Measurements from ENCODE around the gene CGB2. TPM values are rescaled to one million over a fixed set of nuclear protein-coding genes. Genes with fewer than 3 reads are reported as not detected.

The CGB2 gene
- total RNA-seq, 2 donors from 2014 or later: not detected

DNA sequence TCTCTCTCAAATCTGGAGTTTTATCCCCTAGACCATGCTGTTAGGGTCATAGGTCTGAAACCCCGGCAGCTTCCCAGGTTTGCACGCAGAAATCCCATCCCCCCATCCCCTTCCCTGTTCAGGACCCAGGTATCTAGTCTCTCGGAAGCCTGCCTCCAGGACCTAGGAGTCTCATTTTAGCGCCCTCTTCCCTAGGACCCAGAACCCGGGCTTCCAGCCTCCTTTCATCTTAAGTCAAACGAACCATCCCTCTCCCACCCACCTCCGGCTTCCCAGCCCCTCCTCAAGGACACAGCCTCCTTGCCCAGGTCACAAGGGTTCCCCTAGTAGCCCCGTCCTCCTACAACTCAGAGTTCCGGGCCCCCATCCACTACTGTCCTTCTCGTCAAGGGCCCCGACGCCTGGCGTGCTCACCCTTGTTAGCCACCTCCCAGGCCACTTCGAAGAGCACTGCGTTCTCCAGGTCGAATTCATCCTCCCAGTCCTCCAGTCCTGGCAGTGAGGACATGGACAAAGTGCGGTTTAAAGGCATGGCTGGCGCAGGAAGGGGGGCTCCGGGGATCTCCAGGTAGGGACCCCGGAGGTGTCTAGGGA is 39.0 kb upstream of the CGB2 start:
- H3K4me3 ChIP-seq: peak overlapping the region; percentile 75
- H3K27me3 ChIP-seq: no peaks in the 10 kb centered on the region
- TF ChIP-seq, protein P1, sequence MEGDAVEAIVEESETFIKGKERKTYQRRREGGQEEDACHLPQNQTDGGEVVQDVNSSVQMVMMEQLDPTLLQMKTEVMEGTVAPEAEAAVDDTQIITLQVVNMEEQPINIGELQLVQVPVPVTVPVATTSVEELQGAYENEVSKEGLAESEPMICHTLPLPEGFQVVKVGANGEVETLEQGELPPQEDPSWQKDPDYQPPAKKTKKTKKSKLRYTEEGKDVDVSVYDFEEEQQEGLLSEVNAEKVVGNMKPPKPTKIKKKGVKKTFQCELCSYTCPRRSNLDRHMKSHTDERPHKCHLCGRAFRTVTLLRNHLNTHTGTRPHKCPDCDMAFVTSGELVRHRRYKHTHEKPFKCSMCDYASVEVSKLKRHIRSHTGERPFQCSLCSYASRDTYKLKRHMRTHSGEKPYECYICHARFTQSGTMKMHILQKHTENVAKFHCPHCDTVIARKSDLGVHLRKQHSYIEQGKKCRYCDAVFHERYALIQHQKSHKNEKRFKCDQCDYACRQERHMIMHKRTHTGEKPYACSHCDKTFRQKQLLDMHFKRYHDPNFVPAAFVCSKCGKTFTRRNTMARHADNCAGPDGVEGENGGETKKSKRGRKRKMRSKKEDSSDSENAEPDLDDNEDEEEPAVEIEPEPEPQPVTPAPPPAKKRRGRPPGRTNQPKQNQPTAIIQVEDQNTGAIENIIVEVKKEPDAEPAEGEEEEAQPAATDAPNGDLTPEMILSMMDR (IDR thresholded peaks at IDR 0.05): no peak
- H3K4me1 ChIP-seq: peaks cover 0 to 40% of the 10 kb centered on the region in 2 donors
- no peaks in the 10 kb centered on the region for H3K9me3 ChIP-seq
- H3K36me3 ChIP-seq: peaks cover 10% of the 10 kb centered on the region
- DNase-seq (ENCODE audit: low spot score): no peak
- peak overlapping the region; percentile 91 to 95 for H3K27ac ChIP-seq

DNA sequence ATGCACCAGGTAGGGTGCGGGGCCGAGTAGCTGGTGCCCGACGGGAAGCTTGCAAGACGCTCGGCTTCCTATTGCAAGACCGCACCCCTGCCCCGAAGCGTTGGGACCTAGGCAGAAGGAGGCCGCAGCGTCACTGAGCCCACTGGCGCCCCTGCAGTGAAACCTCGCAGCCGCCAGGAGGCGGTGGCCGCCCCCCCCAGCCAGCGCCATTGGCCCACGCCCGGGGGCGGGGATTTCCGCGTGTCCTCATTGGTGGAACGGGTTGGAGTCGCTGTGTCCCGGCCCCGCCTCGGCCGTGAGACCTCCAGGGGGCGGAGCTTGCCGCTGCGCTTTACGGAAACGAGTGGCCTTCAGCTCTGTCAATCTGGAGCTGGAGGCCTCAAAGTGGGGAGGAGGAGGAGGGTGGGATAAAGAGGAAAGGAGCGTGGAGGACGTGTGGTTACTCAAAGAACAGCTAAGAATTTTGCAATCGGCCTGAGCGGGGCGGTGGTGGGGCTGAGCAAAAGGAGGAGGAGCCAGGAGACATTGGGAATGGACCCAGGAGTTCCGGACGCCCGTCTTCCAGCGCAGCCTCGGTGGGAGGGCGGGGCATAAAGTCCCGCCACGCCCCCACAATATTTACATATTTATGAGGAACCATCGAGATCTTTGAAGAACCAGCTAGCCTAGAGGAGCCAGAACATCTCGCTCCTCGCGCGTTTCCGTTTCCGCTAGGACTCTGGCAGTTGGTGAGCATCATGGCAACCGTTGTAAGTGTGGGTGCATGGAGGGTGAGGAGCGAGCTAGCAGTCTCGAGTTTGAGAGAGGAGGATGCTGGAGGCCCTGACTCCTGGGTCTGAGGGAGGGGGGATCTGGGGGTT is 38.3 kb upstream of the CGB2 start, which contains the start of the genes GYS1 and RUVBL2:
GYS1 (minus strand) TSS at position 135 of the 860 bp plus-strand sequence. CDS start 197 bp downstream, outside the sequence.
RUVBL2 (plus strand) TSS at position 713 of the 860 bp plus-strand sequence; CDS start at position 738, 25 bp downstream.
- H3K9me3 ChIP-seq: no peaks in the 10 kb centered on the region
- no peaks in the 10 kb centered on the region for H3K27me3 ChIP-seq
- DNase-seq (ENCODE audit: low spot score): peak; percentile 99
- peaks cover 0 to 40% of the 10 kb centered on the region in 2 donors for H3K4me1 ChIP-seq
- H3K36me3 ChIP-seq: peaks cover 7% of the 10 kb centered on the region
- H3K4me3 ChIP-seq: peak within 1 kb of the TSS; percentile 75
- H3K27ac ChIP-seq: peak within 1 kb of the TSS; percentile 91 to 95
- TF ChIP-seq, protein P1 (IDR thresholded peaks at IDR 0.05): peak; percentile 93 to 95

- Histone ChIP-seq H3K4me1 (peaks cover 0 to 40% of the 10 kb centered on the region in 2 donors), H3K27me3 (no peaks in the 10 kb centered on the region)
These were observed 37.7 kb upstream of the CGB2 start for GRCh38 chr19:48994035-48994386.

DNA sequence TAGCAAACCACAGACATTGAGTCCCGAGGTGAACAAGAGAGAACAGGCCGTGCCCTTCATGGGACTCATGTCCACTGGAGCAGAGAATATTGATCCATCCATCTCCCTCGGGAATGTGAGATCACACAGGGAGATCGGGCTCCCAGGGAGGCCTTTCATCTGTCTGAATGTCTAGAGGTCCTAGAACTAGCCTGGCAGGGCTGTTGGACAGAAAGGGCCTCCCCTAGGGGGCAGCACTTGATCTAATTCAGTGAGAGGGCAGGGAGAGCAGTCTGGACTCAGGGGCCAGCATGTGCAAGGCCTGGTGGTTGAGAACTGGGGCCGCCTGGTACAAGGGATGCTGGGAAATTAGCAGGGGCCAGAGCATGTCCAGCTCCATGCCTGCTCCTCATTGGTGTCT is 33.7 kb upstream of the CGB2 start:
- no peak overlapping the region for H3K27ac ChIP-seq
- peaks cover 0 to 11% of the 10 kb centered on the region in 2 donors for H3K4me1 ChIP-seq
- TF ChIP-seq, protein P1 (IDR thresholded peaks at IDR 0.05): peak; percentile 14 to 46
- peaks cover 2% of the 10 kb centered on the region for H3K36me3 ChIP-seq
- no peak overlapping the region for H3K4me3 ChIP-seq
- no peaks in the 10 kb centered on the region for H3K9me3 ChIP-seq
- no peaks in the 10 kb centered on the region for H3K27me3 ChIP-seq
- DNase-seq (ENCODE audit: low spot score): no peak

More at GRCh38 chr19:48994035-48994386, 37.7 kb upstream of the CGB2 start:
- TF ChIP-seq, protein P1 (IDR thresholded peaks at IDR 0.05): no peak
- H3K36me3 ChIP-seq: peaks cover 1% of the 10 kb centered on the region
- H3K27ac ChIP-seq: peak overlapping the region; percentile 91 to 95
- no peaks in the 10 kb centered on the region for H3K9me3 ChIP-seq
- DNase-seq (ENCODE audit: low spot score): no peak
- H3K4me3 ChIP-seq: peak overlapping the region; percentile 75

GRCh38 chr19:48999481-49000325 is 32.0 kb upstream of the CGB2 start:
- Histone ChIP-seq H3K4me1 (peaks cover 0 to 3% of the 10 kb centered on the region in 2 donors), H3K9me3 (no peaks in the 10 kb centered on the region), H3K4me3 (no peak overlapping the region), H3K27me3 (no peaks in the 10 kb centered on the region), H3K36me3 (peaks cover 18% of the 10 kb centered on the region), H3K27ac (no peak overlapping the region)
- no peak for DNase-seq (ENCODE audit: low spot score)
- TF ChIP-seq, protein P1 (IDR thresholded peaks at IDR 0.05): peak in 1 of 2 donors; percentile 67

All from right atrium auricular region (tissue), 2 donors.